Uterus (tissue), 4 donors: ENCODE measurements around the gene PCDHB6. TPM values are rescaled to one million over a fixed set of nuclear protein-coding genes. Genes with fewer than 3 reads are reported as not detected.
A peak's percentile ranks its signal among the peaks of the same experiment; 100 is the strongest.
"Not testable (repeated sequence)": the region's sequence is repeated elsewhere in the genome, so short reads cannot be mapped to it uniquely, and the experiment has no call there.

ENCODE experiments used
- DNase-seq, 2 donors: peaks; one replicate each; pipeline ENCODE4 v3.0.0-alpha.2; 2019 to 2020
- H3K27ac ChIP-seq, 2 donors: fragments of 200-600 bp; sonication (generic); 1 replicate in 1 of 2; 2 replicates in 1 of 2; pipeline ENCODE4 v1.5.1; 2016 to 2018
- H3K27me3 ChIP-seq, 2 donors: fragments of 200-600 bp; sonication (generic); one replicate each; pipeline ENCODE4 v1.5.1; 2018 to 2019; ENCODE audit warnings: control low read depth in 1 of 2
- H3K36me3 ChIP-seq, 2 donors: fragments of 200-600 bp; sonication (generic); one replicate each; pipeline ENCODE4 v1.5.1; 2019; ENCODE audit warnings: control low read depth in 1 of 2
- H3K4me1 ChIP-seq, 2 donors: fragments of 200-600 bp; sonication (generic); one replicate each; pipeline ENCODE4 v1.5.1; 2018 to 2019; ENCODE audit warnings: control low read depth in 1 of 2
- H3K4me3 ChIP-seq, 2 donors: fragments of 200-600 bp; sonication (generic); 1 replicate in 1 of 2; 2 replicates in 1 of 2; pipeline ENCODE4 v1.5.1; 2018 to 2019; ENCODE audit warnings: mild to moderate bottlenecking in 1 of 2
- H3K9me3 ChIP-seq, 2 donors: fragments of 200-600 bp; sonication (generic); one replicate each; pipeline ENCODE4 v1.5.1; 2019; ENCODE audit warnings: control low read depth in 1 of 2
- CTCF ChIP-seq, 4 experiments: fragments of 200-600 bp in 2 of 4; fragments of 450-650 bp in 2 of 4; sonication (generic) in 2 of 4; IDR thresholded peaks; one replicate each; pipeline ENCODE4 v1.5.1; 2016 to 2019; ENCODE audit warnings: antibody characterized with exemption in 4 of 4, mild to moderate bottlenecking in 2 of 4, moderate library complexity in 1 of 4
- POLR2A ChIP-seq, 2 donors: fragments of 450-650 bp; IDR thresholded peaks; one replicate each; pipeline ENCODE4 v1.6.1; 2016; ENCODE audit warnings: antibody characterized with exemption in 2 of 2, mild to moderate bottlenecking in 1 of 2, moderate library complexity in 1 of 2
- intact Hi-C: fragments of 100-400 bp; cut with DNase I; formaldehyde crosslinking; loops from one replicate; pipeline ENCODE4 v1.15.1; 2023; ENCODE audit warnings: low total_unique reads
- total RNA-seq, 4 donors: library from RNA; depleted of rRNA in 3 of 4; stranded (reverse); fragments of >200 nt in 3 of 4; gene quantifications; one replicate each; pipeline versions ENCODE4 v1.1.0 to v1.2.4, GENCODE V29; 2014 to 2023
- donor health status: DM: yes; HTN: yes; CAD: no.

PCDHB6 gene
- total RNA-seq, 4 donors from 2014 or later: 0.51 to 4.2 (median 1.7) TPM

GRCh38 chr5:141155540-141156374 is 5.9 kb downstream of the PCDHB6 start:
- Histone ChIP-seq H3K4me3 (no peak overlapping the region), H3K27me3 (no peaks in the 10 kb centered on the region), H3K4me1 (no peaks in the 10 kb centered on the region), H3K27ac (no peak overlapping the region), H3K36me3 (no peaks in the 10 kb centered on the region), H3K9me3 (peaks cover 0 to 53% of the 10 kb centered on the region in 2 donors)
- DNase-seq: no peak
- TF ChIP-seq CTCF (IDR thresholded peaks at IDR 0.05): no peak
- TF ChIP-seq POLR2A (IDR thresholded peaks at IDR 0.05): no peak
- intact Hi-C loops: no loop called here

- H3K27ac ChIP-seq, H3K36me3 ChIP-seq, H3K4me1 ChIP-seq, H3K27me3 ChIP-seq, intact Hi-C loops, DNase-seq, H3K4me3 ChIP-seq: not testable (repeated sequence)
- H3K9me3 ChIP-seq: peaks cover 0 to 44% of the 10 kb centered on the region in 2 donors
These were observed 7.5 kb downstream of the PCDHB6 start for GRCh38 chr5:141157356-141157755.

- DNase-seq, intact Hi-C loops, H3K27ac ChIP-seq, H3K36me3 ChIP-seq, H3K4me3 ChIP-seq, H3K27me3 ChIP-seq, H3K4me1 ChIP-seq: not testable (repeated sequence)
- peaks cover 0 to 40% of the 10 kb centered on the region in 2 donors for H3K9me3 ChIP-seq
These were observed 8.0 kb downstream of the PCDHB6 start for GRCh38 chr5:141157901-141158300.

GRCh38 chr5:141172381-141173204 is 22.7 kb downstream of the PCDHB6 start, which contains the start of gene PCDHB7:
Gene PCDHB7 (plus strand): TSS chr5:141172644. CDS start chr5:141172836, 192 bp downstream.
- Histone ChIP-seq H3K9me3 (peaks cover 3 to 29% of the 10 kb centered on the region in 2 donors), H3K36me3 (no peaks in the 10 kb centered on the region), H3K4me3 (peak within 1 kb of the TSS in 1 of 2 donors; percentile 5), H3K27ac (no peak within 1 kb of the TSS), H3K4me1 (no peaks in the 10 kb centered on the region), H3K27me3 (peaks cover 0 to 5% of the 10 kb centered on the region in 2 donors)
- intact Hi-C loops: no loop called here
- no peak for TF ChIP-seq POLR2A (IDR thresholded peaks at IDR 0.05)
- TF ChIP-seq CTCF (IDR thresholded peaks at IDR 0.05): peak in 1 of 4 experiments; percentile 25
- peak in 1 of 2 donors; percentile 34 for DNase-seq

GRCh38 chr5:141174291-141175104 is 24.6 kb downstream of the PCDHB6 start:
- H3K27ac ChIP-seq, H3K4me1 ChIP-seq, DNase-seq, H3K27me3 ChIP-seq, H3K4me3 ChIP-seq, H3K36me3 ChIP-seq, intact Hi-C loops: not testable (repeated sequence)
- H3K9me3 ChIP-seq: peaks cover 3 to 38% of the 10 kb centered on the region in 2 donors

- intact Hi-C loops: no loop called here
- H3K4me3 ChIP-seq: no peak overlapping the region
- TF ChIP-seq CTCF (IDR thresholded peaks at IDR 0.05) (no peak), POLR2A (IDR thresholded peaks at IDR 0.05) (no peak)
- H3K27me3 ChIP-seq: peaks cover 0 to 5% of the 10 kb centered on the region in 2 donors
- no peaks in the 10 kb centered on the region for H3K36me3 ChIP-seq
- no peaks in the 10 kb centered on the region for H3K4me1 ChIP-seq
- DNase-seq: no peak
- no peak overlapping the region for H3K27ac ChIP-seq
- peaks cover 3 to 38% of the 10 kb centered on the region in 2 donors for H3K9me3 ChIP-seq
These were observed 26.1 kb downstream of the PCDHB6 start for GRCh38 chr5:141175933-141176332.

- H3K27ac ChIP-seq, H3K27me3 ChIP-seq, H3K36me3 ChIP-seq, DNase-seq, H3K4me1 ChIP-seq, intact Hi-C loops, H3K4me3 ChIP-seq: not testable (repeated sequence)
- peaks cover 3 to 42% of the 10 kb centered on the region in 2 donors for H3K9me3 ChIP-seq
These were observed 27.8 kb downstream of the PCDHB6 start, which contains the start of gene PCDHB8 for GRCh38 chr5:141177577-141178191. Gene PCDHB8 (plus strand): TSS chr5:141177790. CDS start chr5:141178035, 245 bp downstream.

GRCh38 chr5:141179371-141179770 is 29.5 kb downstream of the PCDHB6 start:
- intact Hi-C loops, DNase-seq, H3K27me3 ChIP-seq, H3K4me3 ChIP-seq, H3K36me3 ChIP-seq, H3K4me1 ChIP-seq, H3K27ac ChIP-seq: not testable (repeated sequence)
- peaks cover 3 to 54% of the 10 kb centered on the region in 2 donors for H3K9me3 ChIP-seq
